Epithelial cell of esophagus (primary cell): ENCODE results near the gene HES5.

Experiments
- DNase-seq: peaks from one replicate; pipeline ENCODE4 v3.0.0; 2010; ENCODE audit warnings: low read depth
- H3K4me3 ChIP-seq: 2 replicates; pipeline ENCODE4 v1.5.1; 2011; ENCODE audit warnings: mild to moderate bottlenecking, low read length, control low read depth
- CTCF ChIP-seq: IDR thresholded peaks from 2 replicates; pipeline ENCODE4 v1.5.1; 2011; ENCODE audit warnings: low read depth, mild to moderate bottlenecking, low read length, control low read depth, inconsistent platforms; ENCODE audit not compliant: insufficient read depth; ENCODE audit errors: missing control alignments

The HES5 gene

GRCh38 chr1:2501820-2502119 is 28.3 kb downstream of the HES5 start:
- no peak for DNase-seq
- no peak overlapping the region for H3K4me3 ChIP-seq
- TF ChIP-seq CTCF: no peak

GRCh38 chr1:2501041-2501819 is 28.8 kb downstream of the HES5 start:
- DNase-seq: no peak
- H3K4me3 ChIP-seq: no peak overlapping the region
- no peak for TF ChIP-seq CTCF

- DNase-seq: no peak
- no peak for TF ChIP-seq CTCF
Measured at GRCh38 chr1:2499986-2500596, 30.0 kb downstream of the HES5 start.

GRCh38 chr1:2499260-2499659 is 30.8 kb downstream of the HES5 start:
- DNase-seq: no peak
- TF ChIP-seq CTCF: no peak
- H3K4me3 ChIP-seq: no peak overlapping the region

More at GRCh38 chr1:2499986-2500596, 30.0 kb downstream of the HES5 start:
- H3K4me3 ChIP-seq: no peak overlapping the region

GRCh38 chr1:2498648-2499047 is 31.4 kb downstream of the HES5 start:
- DNase-seq: no peak
- no peak overlapping the region for H3K4me3 ChIP-seq
- TF ChIP-seq CTCF: no peak

- no peak for TF ChIP-seq CTCF
- no peak for DNase-seq
- H3K4me3 ChIP-seq: no peak overlapping the region
Measured at GRCh38 chr1:2497891-2498290, 32.2 kb downstream of the HES5 start.

GRCh38 chr1:2496746-2497145 is 33.3 kb downstream of the HES5 start:
- no peak overlapping the region for H3K4me3 ChIP-seq
- no peak for TF ChIP-seq CTCF
- no peak for DNase-seq
